AG10803 (cell line): ENCODE data around the gene PDIK1L.

Experiments used
- DNase-seq: peaks from one replicate; pipeline ENCODE4 v3.0.0; 2010; ENCODE audit warnings: low read depth
- H3K4me3 ChIP-seq: 2 replicates; pipeline ENCODE4 v1.5.1; 2011; ENCODE audit warnings: mild to moderate bottlenecking, low read length, control low read depth
- CTCF ChIP-seq: conservative IDR thresholded peaks from 2 replicates; pipeline ENCODE4 v1.5.1; 2011; ENCODE audit warnings: mild to moderate bottlenecking, low read length, control low read depth, inconsistent platforms

The PDIK1L gene

DNA sequence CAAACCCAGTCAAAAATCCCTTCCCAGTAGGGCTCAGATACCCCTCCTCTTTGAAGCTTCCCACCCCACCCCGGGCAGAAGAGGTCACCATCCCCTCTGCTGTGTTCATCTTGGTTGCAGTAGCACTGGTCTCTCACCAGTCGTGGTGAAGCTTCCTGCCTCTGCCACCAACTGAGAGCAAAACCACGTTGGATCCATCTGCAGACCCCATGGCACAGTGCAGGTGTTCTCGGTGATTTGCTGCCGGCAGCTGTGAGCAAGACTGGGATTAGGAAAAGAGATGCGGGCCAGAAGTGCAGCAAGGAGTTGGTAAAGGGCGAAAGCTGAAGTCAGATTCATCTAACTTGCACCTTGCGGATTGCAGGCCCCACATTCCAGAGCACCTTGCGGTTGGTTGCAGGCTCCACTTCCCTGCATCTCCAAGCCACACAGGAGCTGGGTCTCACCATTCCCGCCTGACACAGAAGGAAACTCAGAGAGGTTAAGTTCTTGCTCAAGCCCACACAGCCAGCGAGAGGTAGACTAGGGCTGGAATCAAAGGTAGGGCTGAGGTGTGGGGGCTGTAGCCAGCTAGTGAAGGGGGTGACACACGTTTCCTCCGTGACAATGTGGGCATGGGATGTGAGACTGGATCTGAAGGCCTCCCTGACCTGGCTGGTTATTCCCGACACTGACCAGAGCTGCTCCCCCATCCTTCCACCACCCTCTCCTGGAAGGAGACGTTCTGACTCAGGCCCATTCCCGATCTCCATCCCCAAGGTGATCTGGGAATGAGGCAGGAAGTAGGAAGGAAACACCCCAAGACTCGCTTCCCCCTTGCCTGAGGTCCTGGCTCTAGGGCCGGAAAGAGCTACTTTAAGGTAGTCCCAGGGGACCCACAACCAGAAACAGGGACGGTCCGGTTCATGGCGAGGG is 44.0 kb downstream of the PDIK1L start:
- DNase-seq = no peak
- no peak for TF ChIP-seq CTCF
- no peak overlapping the region for H3K4me3 ChIP-seq

- DNase-seq = no peak
- H3K4me3 ChIP-seq = no peak overlapping the region
- TF ChIP-seq CTCF = no peak
These were observed 44.8 kb downstream of the PDIK1L start for GRCh38 chr1:26156285-26157038.

GRCh38 chr1:26158271-26158907 is 46.8 kb downstream of the PDIK1L start:
- no peak for TF ChIP-seq CTCF
- no peak for DNase-seq
- H3K4me3 ChIP-seq = no peak overlapping the region

- no peak within 1 kb of the TSS for H3K4me3 ChIP-seq
- no peak for DNase-seq
- TF ChIP-seq CTCF = no peak
These were observed 47.5 kb downstream of the PDIK1L start, which contains the start of gene FAM110D for GRCh38 chr1:26158908-26159742. Gene FAM110D (plus strand): TSS chr1:26159079. CDS start chr1:26161292, 2,213 bp downstream.

- H3K4me3 ChIP-seq = no peak overlapping the region
These were observed 48.1 kb downstream of the PDIK1L start for GRCh38 chr1:26159743-26160039.

More at GRCh38 chr1:26159743-26160039, 48.1 kb downstream of the PDIK1L start:
- DNase-seq = no peak
- TF ChIP-seq CTCF = no peak
